ENCODE results near the gene CLEC16A.

- TF ChIP-seq POLR2A (IDR thresholded peaks at IDR 0.05): no peak
- TF ChIP-seq CTCF (IDR thresholded peaks at IDR 0.05): no peak
- no peak for TF ChIP-seq POLR2AphosphoS5 (IDR thresholded peaks at IDR 0.05)
- no peak for TF ChIP-seq EP300 (IDR thresholded peaks at IDR 0.05)
Observed at GRCh38 chr16:11181899-11182279, 237.5 kb downstream of the CLEC16A start.

Measured in gastroesophageal sphincter (tissue), 3 donors.